IMR-90 (cell line): Measurements from ENCODE around the gene ZDHHC14. TPM values are rescaled to one million over a fixed set of nuclear protein-coding genes. Genes with fewer than 3 reads are reported as not detected.

Experiments used
- ATAC-seq: fragments of 200-7000 bp; cut with Tn5 transposase; 2 replicates; pipeline ENCODE4 v1.9.1; 2020; ENCODE audit warnings: low read depth, mild to moderate bottlenecking, moderate library complexity
- BruUV-seq: library from RNA; stranded (reverse); fragments of 400-500 nt; replicated peaks from 2 replicates; lab custom pipeline; 2021; lab: Mats Ljungman, UMichigan
- CTCF ChIA-PET: fragments of 300-600 bp; formaldehyde crosslinking; extraction: SDS; loops from one replicate; lab custom pipeline; 2021; ENCODE audit warnings: antibody characterized with exemption; lab: Yijun Ruan, JAX
- POLR2A ChIA-PET: fragments of 300-600 bp; sonication (Branson Sonifier 250); formaldehyde crosslinking; loops from one replicate; lab custom pipeline; 2022; ENCODE audit warnings: antibody characterized with exemption; ENCODE audit not compliant: unreplicated experiment; lab: Charles Lee
- DNase-seq: peaks from one replicate; pipeline ENCODE4 v3.0.0; 2013
- H2AFZ ChIP-seq: replicated peaks from 2 replicates; pipeline ENCODE3; 2013; ENCODE audit warnings: low read length, mild to moderate bottlenecking; ENCODE audit not compliant: poor library complexity
- H2AK5ac ChIP-seq: 2 replicates; pipeline ENCODE4 v1.6.1; 2013; ENCODE audit warnings: low read depth, low read length, inconsistent platforms
- H2AK9ac ChIP-seq: replicated peaks from 2 replicates; pipeline ENCODE3; 2013; ENCODE audit warnings: mild to moderate bottlenecking, low read depth, low read length, moderate library complexity; ENCODE audit not compliant: poor library complexity
- H2BK120ac ChIP-seq: 2 replicates; pipeline ENCODE4 v1.6.1; 2013; ENCODE audit warnings: low read depth, low read length, inconsistent platforms
- H2BK15ac ChIP-seq: 3 replicates; pipeline ENCODE4 v1.6.1; 2013; ENCODE audit warnings: low read depth, low read length, inconsistent platforms
- H2BK20ac ChIP-seq: 2 replicates; pipeline ENCODE4 v1.6.1; 2013; ENCODE audit warnings: low read depth, mild to moderate bottlenecking, inconsistent platforms, low read length, moderate library complexity
- H2BK5ac ChIP-seq: 2 replicates; pipeline ENCODE4 v1.6.1; 2013; ENCODE audit warnings: mild to moderate bottlenecking, low read depth, low read length, inconsistent platforms; ENCODE audit not compliant: poor library complexity, severe bottlenecking
- H3K14ac ChIP-seq: replicated peaks from 2 replicates; pipeline ENCODE4 v1.6.1; 2013; ENCODE audit warnings: low read depth, low read length, inconsistent platforms
- H3K18ac ChIP-seq: 2 replicates; pipeline ENCODE4 v1.6.1; 2013; ENCODE audit warnings: low read depth, low read length, control low read depth
- H3K23ac ChIP-seq: 2 replicates; pipeline ENCODE4 v1.6.1; 2013; ENCODE audit warnings: low read depth, low read length, inconsistent platforms
- H3K27ac ChIP-seq: 2 replicates; pipeline ENCODE4 v1.5.1; 2013; ENCODE audit warnings: mild to moderate bottlenecking, control low read depth, low read length; ENCODE audit not compliant: insufficient read depth
- H3K27me3 ChIP-seq: 2 replicates; pipeline ENCODE4 v1.6.1; 2013; ENCODE audit warnings: low read length; ENCODE audit not compliant: control insufficient read depth, insufficient read depth
- H3K36me3 ChIP-seq: 2 replicates; pipeline ENCODE4 v1.6.1; 2013; ENCODE audit warnings: low read length, mixed read lengths; ENCODE audit not compliant: control insufficient read depth, insufficient read depth
- H3K4ac ChIP-seq: 2 replicates; pipeline ENCODE4 v1.6.1; 2013; ENCODE audit warnings: low read depth, low read length, inconsistent platforms
- H3K4me1 ChIP-seq: 2 replicates; pipeline ENCODE4 v1.6.1; 2013; ENCODE audit warnings: low read length, mixed read lengths; ENCODE audit not compliant: control insufficient read depth, insufficient read depth
- H3K4me2 ChIP-seq: 2 replicates; pipeline ENCODE4 v1.6.1; 2013; ENCODE audit warnings: low read depth, mild to moderate bottlenecking, control low read depth, low read length, moderate library complexity
- H3K4me3 ChIP-seq: 2 replicates; pipeline ENCODE4 v1.5.1; 2013; ENCODE audit warnings: low read depth, mild to moderate bottlenecking, control low read depth, low read length, moderate library complexity; ENCODE audit not compliant: insufficient read depth
- H3K56ac ChIP-seq: 2 replicates; pipeline ENCODE4 v1.6.1; 2013; ENCODE audit warnings: low read length, inconsistent platforms; ENCODE audit not compliant: insufficient read depth; ENCODE audit errors: extremely low read depth
- H3K79me1 ChIP-seq, 2 experiments: 2 replicates each; pipeline ENCODE4 v1.6.1; 2013; ENCODE audit warnings: low read length in 2 of 2, inconsistent platforms in 1 of 2, low read depth in 1 of 2
- H3K9ac ChIP-seq: 2 replicates; pipeline ENCODE4 v1.6.1; 2013; ENCODE audit warnings: low read depth, low read length, control low read depth
- H3K9me1 ChIP-seq: 2 replicates; pipeline ENCODE4 v1.6.1; 2013; ENCODE audit warnings: low read length, inconsistent platforms; ENCODE audit not compliant: insufficient read depth
- H3K9me3 ChIP-seq: 2 replicates; pipeline ENCODE4 v1.6.1; 2013; ENCODE audit warnings: low read length; ENCODE audit not compliant: control insufficient read depth, insufficient read depth
- H4K20me1 ChIP-seq: 2 replicates; pipeline ENCODE4 v1.6.1; 2013; ENCODE audit warnings: low read length, inconsistent platforms; ENCODE audit not compliant: insufficient read depth
- H4K5ac ChIP-seq: 2 replicates; pipeline ENCODE4 v1.6.1; 2013; ENCODE audit warnings: mild to moderate bottlenecking, low read depth, low read length, control low read depth
- H4K8ac ChIP-seq, 2 experiments: 2 replicates each; pipeline ENCODE4 v1.6.1; 2013; ENCODE audit warnings: low read depth in 2 of 2, low read length in 2 of 2, control low read depth in 1 of 2, inconsistent platforms in 1 of 2
- H4K91ac ChIP-seq: 2 replicates; pipeline ENCODE4 v1.6.1; 2013; ENCODE audit warnings: low read depth, low read length, inconsistent platforms; ENCODE audit not compliant: insufficient read depth
- BHLHE40 ChIP-seq: fragments of 150-350 bp; IDR thresholded peaks from 2 replicates; pipeline ENCODE4 v1.6.1; 2016; ENCODE audit warnings: mild to moderate bottlenecking, low read depth, low read length
- CEBPB ChIP-seq: IDR thresholded peaks from 2 replicates; pipeline ENCODE4 v1.6.1; 2012; ENCODE audit warnings: low read depth, low read length, improper control_type of control experiment
- CHD1 ChIP-seq: IDR thresholded peaks from 2 replicates; pipeline ENCODE4 v1.6.1; 2012; ENCODE audit warnings: low read depth, low read length, improper control_type of control experiment
- ELK1 ChIP-seq: fragments of 150-350 bp; IDR thresholded peaks from 2 replicates; pipeline ENCODE4 v1.6.1; 2016; ENCODE audit warnings: low read depth, mild to moderate bottlenecking, low read length, moderate library complexity, borderline replicate concordance
- FOS ChIP-seq: fragments of 150-350 bp; IDR thresholded peaks from 2 replicates; pipeline ENCODE4 v1.6.1; 2016; ENCODE audit warnings: low read depth, low read length
- MXI1 ChIP-seq: IDR thresholded peaks from 2 replicates; pipeline ENCODE4 v1.6.1; 2012; ENCODE audit warnings: low read depth, mild to moderate bottlenecking, low read length, moderate library complexity, borderline replicate concordance
- NFE2L2 ChIP-seq: fragments of 150-350 bp; IDR thresholded peaks from 2 replicates; pipeline ENCODE4 v1.6.1; 2016; ENCODE audit warnings: low read depth, mild to moderate bottlenecking, low read length
- POLR2A ChIP-seq: IDR thresholded peaks from 2 replicates; pipeline ENCODE4 v1.6.1; 2012; ENCODE audit warnings: mild to moderate bottlenecking, low read depth, low read length
- RAD21 ChIP-seq: IDR thresholded peaks from 2 replicates; pipeline ENCODE4 v1.6.1; 2012; ENCODE audit warnings: low read length, improper control_type of control experiment
- RCOR1 ChIP-seq: IDR thresholded peaks from 2 replicates; pipeline ENCODE4 v1.6.1; 2012; ENCODE audit warnings: mild to moderate bottlenecking, low read length, improper control_type of control experiment; ENCODE audit not compliant: insufficient replicate concordance
- RFX5 ChIP-seq: IDR thresholded peaks from 2 replicates; pipeline ENCODE4 v1.8.0; 2012; ENCODE audit warnings: low read depth, mild to moderate bottlenecking, low read length, moderate library complexity
- WGBS, 2 experiments: methylation state at CpG; one replicate each; pipeline versions ENCODE4 v1.1.5 to v1.1.7; 2013; ENCODE audit warnings: missing lambda C conversion rate in 2 of 2; ENCODE audit not compliant: insufficient read length in 1 of 2; ENCODE audit errors: extremely low coverage in 2 of 2; 5-methylcytosine and 5-hydroxymethylcytosine counted together
- dilution Hi-C: fragments of 300-500 bp; cut with HindIII; formaldehyde crosslinking; loops from one replicate; pipeline ENCODE4 v1.14.3; 2018; ENCODE audit warnings: low sequenced_read_pairs; ENCODE audit not compliant: unreplicated experiment
- in situ Hi-C: fragments of 300-500 bp; cut with MboI; formaldehyde crosslinking; loops from 3 replicates; pipeline ENCODE4 v1.14.3; 2019; ENCODE audit warnings: low sequenced_read_pairs, inconsistent platforms, mixed read lengths
- intact Hi-C: fragments of 100-400 bp; cut with micrococcal nuclease; formaldehyde crosslinking; loops from 2 replicates; pipeline ENCODE4 v1.10.0; 2022
- polyA plus RNA-seq, 3 experiments: library from polyadenylated mRNA; depleted of rRNA; stranded (reverse); fragments of >200 nt; gene quantifications; 2 replicates each; pipeline ENCODE4 v1.2.3, GENCODE V29; 2012; ENCODE audit warnings: low replicate concordance in 1 of 3
- total RNA-seq: library from RNA; depleted of rRNA; stranded (reverse); fragments of >200 nt; gene quantifications from 2 replicates; pipeline ENCODE4 v1.2.3, GENCODE V29; 2012
- TF ChIP-seq, protein P1 (sequence below): conservative IDR thresholded peaks from 2 replicates; pipeline ENCODE4 v1.5.1; 2012; ENCODE audit warnings: mild to moderate bottlenecking, low read depth, low read length, improper control_type of control experiment

ZDHHC14 gene
- total and polyA plus RNA-seq, 2 of the 4 experiments (the other 2 are of a cell fraction): 0.90 to 2.0 TPM

DNA sequence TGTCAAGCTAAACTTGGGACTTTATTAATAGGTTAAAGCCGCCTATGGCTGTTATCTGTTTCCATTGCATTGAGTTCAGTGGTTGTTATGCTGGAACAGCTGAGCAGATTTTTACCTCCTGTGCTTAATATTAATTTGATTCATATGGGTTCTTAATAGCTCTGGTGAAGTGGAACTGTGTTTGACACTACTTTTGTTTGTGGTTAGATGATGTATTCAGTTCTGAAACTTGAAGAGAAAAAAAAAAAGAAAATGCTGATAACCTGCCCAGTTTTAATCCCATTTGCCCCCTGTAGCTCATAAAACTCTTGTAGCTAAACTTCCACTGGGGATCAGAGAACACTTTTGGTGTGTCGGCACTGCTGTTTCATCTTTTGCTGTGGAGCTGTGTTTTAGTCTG, 117.8 kb downstream of the ZDHHC14 start:
- intact Hi-C loops: no loop called here
- Histone ChIP-seq H3K36me3 (no peaks in the 10 kb centered on the region), H3K4me2 (no peak overlapping the region), H3K14ac (no peak overlapping the region), H3K9me3 (0 out of 2 replicates have a peak, but pooled peaks cover 2% of the 10 kb centered on the region), H3K4me3 (no peak overlapping the region), H2AK9ac (no peak overlapping the region), H3K27ac (no peak overlapping the region), H3K79me1 (no peaks in the 10 kb centered on the region), H4K91ac (no peak overlapping the region), H4K20me1 (no peaks in the 10 kb centered on the region), H3K23ac (no peak overlapping the region), H2BK5ac (no peak overlapping the region), H2BK15ac (no peak overlapping the region), H2AFZ (no peak overlapping the region), H3K27me3 (no peaks in the 10 kb centered on the region), H3K56ac (no peak overlapping the region), H3K18ac (no peak overlapping the region), H4K8ac (no peak overlapping the region), H4K5ac (no peak overlapping the region), H3K9ac (no peak overlapping the region), H2AK5ac (no peak overlapping the region), H2BK20ac (no peak overlapping the region), H3K9me1 (no peaks in the 10 kb centered on the region), H3K4me1 (no peaks in the 10 kb centered on the region), H2BK120ac (no peak overlapping the region), H3K4ac (no peak overlapping the region)
- no TSS peak for BruUV-seq
- WGBS, 2 experiments: no CpG with 5 or more reads among the region's 2 CpGs
- dilution Hi-C loops: no loop called here
- TF ChIP-seq RCOR1: no peak
- TF ChIP-seq, protein P1, sequence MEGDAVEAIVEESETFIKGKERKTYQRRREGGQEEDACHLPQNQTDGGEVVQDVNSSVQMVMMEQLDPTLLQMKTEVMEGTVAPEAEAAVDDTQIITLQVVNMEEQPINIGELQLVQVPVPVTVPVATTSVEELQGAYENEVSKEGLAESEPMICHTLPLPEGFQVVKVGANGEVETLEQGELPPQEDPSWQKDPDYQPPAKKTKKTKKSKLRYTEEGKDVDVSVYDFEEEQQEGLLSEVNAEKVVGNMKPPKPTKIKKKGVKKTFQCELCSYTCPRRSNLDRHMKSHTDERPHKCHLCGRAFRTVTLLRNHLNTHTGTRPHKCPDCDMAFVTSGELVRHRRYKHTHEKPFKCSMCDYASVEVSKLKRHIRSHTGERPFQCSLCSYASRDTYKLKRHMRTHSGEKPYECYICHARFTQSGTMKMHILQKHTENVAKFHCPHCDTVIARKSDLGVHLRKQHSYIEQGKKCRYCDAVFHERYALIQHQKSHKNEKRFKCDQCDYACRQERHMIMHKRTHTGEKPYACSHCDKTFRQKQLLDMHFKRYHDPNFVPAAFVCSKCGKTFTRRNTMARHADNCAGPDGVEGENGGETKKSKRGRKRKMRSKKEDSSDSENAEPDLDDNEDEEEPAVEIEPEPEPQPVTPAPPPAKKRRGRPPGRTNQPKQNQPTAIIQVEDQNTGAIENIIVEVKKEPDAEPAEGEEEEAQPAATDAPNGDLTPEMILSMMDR: no peak
- TF ChIP-seq CEBPB: no peak
- TF ChIP-seq NFE2L2: no peak
- no peak for TF ChIP-seq MXI1
- TF ChIP-seq ELK1: no peak
- TF ChIP-seq CHD1: no peak
- no peak for TF ChIP-seq FOS
- no peak for TF ChIP-seq RFX5
- no peak for TF ChIP-seq POLR2A
- TF ChIP-seq BHLHE40: no peak
- no peak for TF ChIP-seq RAD21
- DNase-seq: no peak
- CTCF ChIA-PET: no interaction called here
- ATAC-seq: no peak
- POLR2A ChIA-PET: no interaction called here
- in situ Hi-C loops: no loop called here
